HEK293T (cell line): ENCODE data around the gene PRTFDC1.

Source experiments
- ARNT ChIP-seq: fragments of 450-650 bp; IDR thresholded peaks from 2 replicates; pipeline ENCODE4 v1.6.1; 2017; ENCODE audit warnings: mild to moderate bottlenecking
- CTBP1 ChIP-seq: fragments of 450-650 bp; IDR thresholded peaks from 2 replicates; pipeline ENCODE4 v1.6.1; 2016; ENCODE audit warnings: borderline replicate concordance
- FOXA1 ChIP-seq: fragments of 450-650 bp; IDR thresholded peaks from 2 replicates; pipeline ENCODE4 v1.6.1; 2016; ENCODE audit warnings: mild to moderate bottlenecking
- FOXK2 ChIP-seq: fragments of 450-650 bp; IDR thresholded peaks from 2 replicates; pipeline ENCODE4 v1.6.1; 2016; ENCODE audit warnings: mild to moderate bottlenecking
- FOXM1 ChIP-seq: fragments of 450-650 bp; IDR thresholded peaks from 2 replicates; pipeline ENCODE4 v1.6.1; 2017; ENCODE audit warnings: mild to moderate bottlenecking, borderline replicate concordance
- HDGF ChIP-seq: fragments of 450-650 bp; IDR thresholded peaks from 2 replicates; pipeline ENCODE4 v1.6.1; 2017; ENCODE audit warnings: antibody characterized with exemption, borderline replicate concordance
- LEF1 ChIP-seq: fragments of 450-650 bp; IDR thresholded peaks from 2 replicates; pipeline ENCODE4 v1.6.1; 2017; ENCODE audit warnings: mild to moderate bottlenecking, borderline replicate concordance
- NFRKB ChIP-seq: fragments of 450-650 bp; IDR thresholded peaks from 2 replicates; pipeline ENCODE4 v1.6.1; 2016; ENCODE audit warnings: mild to moderate bottlenecking, moderate library complexity
- PKNOX1 ChIP-seq: fragments of 450-650 bp; IDR thresholded peaks from 2 replicates; pipeline ENCODE4 v1.6.1; 2016
- SP1 ChIP-seq: fragments of 450-650 bp; IDR thresholded peaks from 2 replicates; pipeline ENCODE4 v1.6.1; 2017
- TARDBP ChIP-seq: fragments of 450-650 bp; IDR thresholded peaks from 2 replicates; pipeline ENCODE4 v1.6.1; 2016
- ZNF384 ChIP-seq: fragments of 450-650 bp; IDR thresholded peaks from 2 replicates; pipeline ENCODE4 v1.6.1; 2016

GRCh38 chr10:24912215-24912614 is 40.2 kb downstream of the PRTFDC1 start:
- TF ChIP-seq HDGF (no peak), FOXK2 (no peak), FOXM1 (no peak), SP1 (no peak), LEF1 (no peak), ARNT (no peak), PKNOX1 (no peak), TARDBP (no peak), NFRKB (no peak), CTBP1 (no peak), FOXA1 (no peak), ZNF384 (no peak)
